HG03135 (cell line): ENCODE data around the gene TEKT5.
A peak's percentile ranks its signal among the peaks of the same experiment; 100 is the strongest.
"Not testable (repeated sequence)": the region's sequence is repeated elsewhere in the genome, so short reads cannot be mapped to it uniquely, and the experiment has no call there.

Experiments used
- ATAC-seq: cut with Tn5 transposase; IDR thresholded peaks from one replicate; pipeline ENCODE4 v1.9.1; 2021; ENCODE audit warnings: mild to moderate bottlenecking, moderate library complexity; ENCODE audit not compliant: unreplicated experiment

TEKT5 gene

GRCh38 chr16:10694830-10695229 lies at the start of gene TEKT5:
Gene TEKT5 (minus strand): TSS chr16:10694930. CDS start chr16:10694873, 57 bp downstream.
- no peak for ATAC-seq

GRCh38 chr16:10743610-10744369 lies 49.1 kb upstream of the TEKT5 start, which contains the start of gene NUBP1:
Gene NUBP1 (plus strand): TSS chr16:10743842. CDS start chr16:10743864, 22 bp downstream.
- peak; percentile 81 for ATAC-seq

- ATAC-seq, result no peak
Observed at GRCh38 chr16:10743227-10743609, 48.5 kb upstream of the TEKT5 start.

GRCh38 chr16:10741844-10742243 lies 47.1 kb upstream of the TEKT5 start:
- ATAC-seq, result no peak

- ATAC-seq, result not testable (repeated sequence)
Observed at GRCh38 chr16:10741249-10741648, 46.5 kb upstream of the TEKT5 start.

- ATAC-seq, result no peak
Observed at GRCh38 chr16:10740845-10741208, 46.1 kb upstream of the TEKT5 start.

DNA sequence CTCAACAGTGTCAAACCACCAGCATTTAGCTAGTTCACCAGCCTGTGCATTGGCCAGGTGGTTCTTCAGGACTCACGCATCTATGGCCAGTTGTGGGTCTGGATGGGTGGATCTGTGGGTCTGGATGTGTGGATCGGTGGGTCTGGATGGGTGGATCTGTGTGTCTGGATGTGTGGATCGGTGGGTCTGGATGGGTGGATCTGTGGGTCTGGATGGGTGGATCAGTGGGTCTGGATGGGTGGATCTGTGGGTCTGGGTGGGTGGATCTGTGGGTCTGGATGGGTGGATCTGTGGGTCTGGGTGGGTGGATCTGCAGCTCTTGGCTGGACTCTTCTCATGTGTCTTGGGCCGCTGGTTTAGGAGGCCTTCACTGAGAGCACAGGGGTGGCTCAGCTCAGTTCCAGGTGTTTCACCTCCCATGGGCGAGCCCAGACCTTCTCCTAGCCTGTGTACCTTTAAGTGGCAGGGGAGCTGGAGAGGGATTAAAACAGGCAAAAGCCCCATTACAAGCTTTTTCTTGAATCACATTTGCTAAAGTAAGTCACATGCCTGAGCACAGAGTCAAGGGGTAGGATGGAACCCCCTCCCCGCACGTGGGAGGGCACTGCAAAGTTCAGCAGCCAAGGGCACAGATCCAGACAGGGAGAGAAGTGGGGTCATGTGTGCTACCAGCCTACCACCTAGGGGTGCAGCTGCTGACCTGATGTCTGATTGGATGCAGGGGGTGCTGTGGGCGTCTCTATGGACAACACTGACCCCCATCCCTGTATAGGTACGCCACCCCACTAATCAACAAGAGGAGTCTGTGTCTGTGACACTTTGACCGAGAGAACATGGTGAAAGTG lies 45.5 kb upstream of the TEKT5 start:
- no peak for ATAC-seq

DNA sequence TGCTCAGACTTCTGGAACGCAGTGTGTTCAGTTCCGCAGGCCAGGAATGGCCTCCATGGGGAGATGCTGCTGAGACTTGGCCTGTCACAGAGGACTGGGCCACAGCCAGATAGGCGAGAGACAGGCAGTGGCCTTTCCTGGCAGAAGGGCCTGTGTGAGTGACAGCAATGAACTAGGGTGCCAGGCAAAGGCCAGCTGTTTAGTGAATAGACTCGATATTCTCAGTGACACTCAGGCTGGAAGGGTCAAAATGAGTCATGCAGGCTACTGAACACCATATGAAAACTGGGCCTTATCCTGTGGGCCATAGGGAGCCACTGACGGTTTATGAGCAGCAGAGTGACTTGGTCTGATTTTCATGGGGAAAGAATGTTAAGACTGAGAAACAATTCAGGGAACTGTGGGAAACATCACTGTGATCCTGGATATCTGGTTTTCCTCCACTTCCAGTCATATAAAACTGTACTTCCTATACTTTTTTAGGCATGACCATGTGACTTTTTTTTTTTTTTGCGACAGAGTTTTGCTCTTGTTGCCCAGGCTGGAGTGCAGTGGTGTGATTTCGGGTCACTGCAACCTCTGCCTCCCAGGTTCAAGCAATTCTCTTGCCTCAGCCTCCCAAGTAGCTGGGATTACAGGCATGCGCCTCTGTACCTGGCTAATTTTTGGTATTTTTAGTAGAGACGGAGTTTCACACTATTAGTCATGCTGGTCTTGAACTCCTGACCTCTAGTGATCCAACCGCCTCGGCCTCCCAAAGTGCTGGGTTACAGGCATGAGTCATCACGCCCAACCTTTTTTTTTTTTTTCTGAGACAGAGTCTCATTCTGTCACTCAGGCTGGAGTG lies 43.7 kb upstream of the TEKT5 start:
- ATAC-seq, result peak; percentile 61

DNA sequence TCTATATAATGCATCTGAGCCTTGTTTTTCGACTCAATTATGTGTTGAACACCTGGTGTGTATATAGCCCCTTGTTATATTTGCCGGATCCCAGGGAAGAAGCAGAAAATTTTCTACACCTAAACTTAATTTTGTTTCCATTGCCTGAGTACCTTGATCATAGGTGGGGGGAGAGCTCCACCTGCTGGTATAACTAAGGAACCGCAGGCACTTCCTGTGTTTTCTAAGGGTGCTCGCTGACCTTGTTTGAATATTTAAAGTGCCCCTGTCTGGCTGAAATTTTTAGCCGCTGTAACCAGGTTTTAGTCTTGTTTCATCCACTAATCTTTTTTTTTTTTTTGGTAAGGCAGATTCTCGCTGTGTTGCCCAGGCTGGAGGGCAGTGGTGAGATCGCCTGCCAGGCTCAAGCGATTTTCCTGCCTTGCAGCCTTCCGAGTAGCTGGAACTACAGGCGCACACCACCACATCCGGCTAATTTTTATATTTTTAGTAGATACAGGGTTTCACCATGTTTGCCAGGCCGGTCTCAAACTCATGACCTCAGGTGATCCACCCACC lies 42.4 kb upstream of the TEKT5 start:
- ATAC-seq, result peak; percentile 46

GRCh38 chr16:10731790-10732189 lies 37.1 kb upstream of the TEKT5 start:
- ATAC-seq, result no peak

DNA sequence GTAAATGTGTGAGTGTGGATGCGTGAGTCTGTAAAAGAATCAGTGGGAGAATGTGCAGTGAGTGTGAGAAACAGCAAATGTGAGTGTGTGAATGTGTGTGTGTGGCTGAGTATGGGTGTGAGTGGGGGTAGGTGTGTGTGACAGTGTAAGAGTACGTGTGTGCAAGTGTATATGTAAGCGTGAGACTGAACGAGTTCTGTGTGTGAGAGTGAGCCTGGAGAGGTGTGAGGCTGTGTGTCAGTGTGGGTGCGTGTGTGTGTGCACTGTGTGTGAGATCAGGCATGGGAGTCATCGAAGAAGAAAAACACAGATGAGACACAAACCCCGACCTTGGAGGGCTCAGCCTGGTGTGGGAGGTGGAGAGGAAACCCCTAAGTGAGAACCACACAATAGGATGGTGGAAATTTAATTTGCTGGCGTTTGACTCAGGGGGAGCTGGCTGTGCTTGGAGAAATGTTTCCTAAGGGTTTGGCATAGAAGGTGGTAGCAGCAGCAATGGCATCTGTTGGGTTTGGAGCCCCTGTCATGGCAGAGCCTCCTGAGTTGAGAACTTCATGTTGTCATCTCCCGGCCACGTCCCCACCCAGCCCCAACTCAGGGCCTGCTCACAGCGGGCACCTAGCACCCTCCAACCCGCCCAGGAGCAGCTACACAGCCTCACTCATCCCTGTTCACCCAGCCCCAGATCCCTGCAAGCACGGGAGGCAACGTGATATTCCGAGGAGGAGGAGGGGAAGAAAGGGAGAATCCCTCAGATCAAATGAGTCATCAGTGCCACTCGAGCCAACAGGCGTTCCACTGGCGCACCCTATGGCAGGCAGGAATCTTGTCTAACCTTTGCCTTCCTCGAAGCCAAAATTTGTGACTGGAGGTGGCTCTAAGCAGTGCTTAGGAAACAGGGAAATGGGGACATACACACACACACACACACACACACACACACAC lies 34.6 kb upstream of the TEKT5 start:
- no peak for ATAC-seq

DNA sequence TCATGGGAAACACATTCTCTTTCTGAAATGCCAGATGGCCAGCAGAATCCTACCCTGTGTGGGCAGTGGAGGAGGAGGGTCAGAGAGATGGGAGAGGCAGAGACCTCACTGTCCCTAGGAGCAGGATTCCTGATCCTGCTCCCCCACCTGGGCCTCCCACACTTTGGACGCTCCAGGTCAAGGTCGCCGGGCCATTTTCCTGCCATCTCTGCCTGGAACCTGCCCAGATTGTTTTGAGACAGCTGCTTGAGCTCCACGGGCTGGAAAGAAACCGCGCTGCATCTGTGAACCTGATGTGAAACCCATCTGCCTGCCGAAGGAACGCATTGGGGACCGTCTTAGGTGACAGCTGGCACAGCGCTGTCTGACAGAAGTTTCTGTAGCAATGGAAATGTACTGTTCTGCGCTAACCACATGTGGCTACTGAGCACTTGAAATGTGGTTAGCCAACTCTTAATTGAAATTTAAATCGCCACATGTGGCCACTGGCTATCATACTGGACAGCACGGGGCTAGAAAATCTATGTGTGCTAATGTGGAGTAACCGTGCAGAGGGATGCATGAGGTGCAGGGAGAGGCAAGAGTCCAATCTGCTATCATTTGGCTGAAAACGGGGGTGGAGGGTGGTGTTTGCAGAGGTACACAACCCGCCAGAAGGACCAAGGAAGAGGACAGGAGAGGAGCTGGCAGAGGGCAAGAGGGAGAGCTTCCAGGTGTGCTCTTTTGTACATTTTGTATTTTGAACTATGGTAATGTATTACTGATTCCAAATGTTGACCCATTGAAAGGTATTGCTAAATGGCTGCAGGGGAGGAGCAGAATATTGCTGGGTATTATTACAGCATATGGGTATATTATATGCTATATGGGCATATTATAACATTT lies 33.5 kb upstream of the TEKT5 start:
- no peak for ATAC-seq

DNA sequence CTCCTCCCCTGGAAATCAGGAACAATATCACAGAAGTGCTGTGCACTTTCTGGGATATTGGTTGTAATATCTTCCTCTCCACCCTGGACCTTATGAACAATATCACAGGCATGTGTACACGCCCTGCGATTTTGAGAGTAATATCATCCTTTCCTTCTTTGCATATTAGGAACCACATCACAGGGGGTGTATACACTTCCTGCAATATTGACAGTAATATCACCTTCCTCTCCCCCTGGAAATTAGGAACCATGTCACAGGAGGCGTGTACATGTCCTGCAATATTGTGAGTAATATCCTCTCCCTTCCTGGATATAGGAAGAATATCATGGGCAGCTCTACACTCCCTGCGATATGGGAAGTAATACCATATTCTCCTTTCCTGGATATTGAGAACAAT lies 14.2 kb upstream of the TEKT5 start:
- ATAC-seq, result no peak

DNA sequence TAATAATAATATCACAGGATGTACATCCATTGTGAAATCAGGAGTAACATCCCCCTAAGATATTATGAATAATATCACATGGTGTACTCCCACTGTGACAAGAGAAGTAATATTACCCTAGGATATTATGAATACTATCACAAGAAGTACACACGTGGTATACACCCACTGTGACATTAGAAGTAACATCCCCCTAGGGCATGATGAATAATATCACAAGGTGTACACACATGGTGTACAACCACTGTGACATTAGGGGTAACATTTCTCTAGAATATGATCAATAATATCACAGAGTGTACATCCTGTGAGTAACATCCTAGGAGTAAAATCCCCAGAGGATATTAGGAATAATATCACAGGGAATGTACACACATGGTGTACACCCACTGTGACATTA lies 5.0 kb upstream of the TEKT5 start:
- no peak for ATAC-seq

DNA sequence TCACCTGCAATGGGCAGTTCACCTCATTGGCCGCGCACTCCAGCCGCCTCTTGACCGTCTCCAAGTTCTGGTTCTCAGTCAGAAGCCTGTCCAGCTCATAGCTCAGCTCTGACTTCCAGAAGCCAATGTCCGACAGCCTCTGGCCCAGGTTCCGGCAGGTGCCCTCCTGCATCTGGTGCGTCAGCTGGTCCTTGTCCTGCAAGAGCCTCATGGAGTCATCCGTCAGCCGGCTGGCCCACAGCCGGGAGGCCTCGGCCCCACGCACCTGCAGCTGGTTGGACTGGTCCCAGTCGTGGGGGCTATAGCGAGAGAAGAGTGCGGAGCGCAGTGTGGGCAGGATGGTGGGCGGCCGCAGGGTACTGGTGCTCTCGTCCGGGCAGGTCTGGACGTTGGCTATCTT lies 424 bp downstream of the TEKT5 start:
- ATAC-seq, result no peak

GRCh38 chr16:10693889-10694288 lies 841 bp downstream of the TEKT5 start:
- ATAC-seq, result no peak

- ATAC-seq, result no peak
Observed at GRCh38 chr16:10692470-10692869, 2.3 kb downstream of the TEKT5 start.

DNA sequence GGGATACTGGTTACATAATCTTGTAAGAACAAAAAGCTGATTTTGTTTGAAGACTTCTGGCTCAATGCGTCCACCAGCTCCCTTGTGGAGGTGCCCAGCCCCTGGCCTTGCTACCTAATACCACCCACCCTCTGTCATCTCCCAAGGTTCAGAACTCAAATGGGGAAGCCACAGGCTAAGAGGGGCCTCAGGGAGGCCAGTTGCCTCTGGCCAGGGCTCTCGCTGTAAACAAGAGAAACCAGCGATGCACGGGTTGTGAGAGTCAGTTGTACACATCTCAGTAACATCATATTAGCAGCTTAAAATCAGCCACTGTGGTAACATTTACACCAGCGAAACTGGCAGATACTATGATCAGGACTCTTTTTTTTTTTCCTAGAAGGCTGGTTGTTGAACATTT lies 6.0 kb downstream of the TEKT5 start:
- ATAC-seq, result no peak

DNA sequence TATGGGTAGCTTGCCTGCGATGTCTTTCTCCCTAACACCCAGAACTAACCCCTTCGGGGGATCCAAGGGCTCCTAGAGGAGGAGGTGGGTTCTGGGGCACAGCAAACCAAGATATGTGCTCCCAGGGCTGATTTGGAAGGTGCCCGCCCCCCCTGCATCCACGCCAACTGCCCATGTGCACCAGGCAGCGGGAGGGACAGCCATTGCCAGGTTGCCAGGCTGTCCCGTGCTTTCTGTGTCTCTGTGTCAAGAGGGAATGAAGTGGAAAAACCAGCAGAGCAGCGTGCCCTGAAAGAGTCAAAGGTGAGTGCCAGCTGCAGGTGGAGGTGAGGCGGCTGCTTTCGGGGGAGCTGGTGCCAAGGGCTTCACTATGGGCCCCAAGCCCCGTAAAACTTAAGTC lies 6.4 kb downstream of the TEKT5 start:
- ATAC-seq, result no peak
